Measurements from ENCODE around the gene TRDN. TPM values are rescaled to one million over a fixed set of nuclear protein-coding genes. Genes with fewer than 3 reads are reported as not detected.

The TRDN gene
- total RNA-seq, 1 experiment from 2014 or later, result 10.4 TPM

DNA sequence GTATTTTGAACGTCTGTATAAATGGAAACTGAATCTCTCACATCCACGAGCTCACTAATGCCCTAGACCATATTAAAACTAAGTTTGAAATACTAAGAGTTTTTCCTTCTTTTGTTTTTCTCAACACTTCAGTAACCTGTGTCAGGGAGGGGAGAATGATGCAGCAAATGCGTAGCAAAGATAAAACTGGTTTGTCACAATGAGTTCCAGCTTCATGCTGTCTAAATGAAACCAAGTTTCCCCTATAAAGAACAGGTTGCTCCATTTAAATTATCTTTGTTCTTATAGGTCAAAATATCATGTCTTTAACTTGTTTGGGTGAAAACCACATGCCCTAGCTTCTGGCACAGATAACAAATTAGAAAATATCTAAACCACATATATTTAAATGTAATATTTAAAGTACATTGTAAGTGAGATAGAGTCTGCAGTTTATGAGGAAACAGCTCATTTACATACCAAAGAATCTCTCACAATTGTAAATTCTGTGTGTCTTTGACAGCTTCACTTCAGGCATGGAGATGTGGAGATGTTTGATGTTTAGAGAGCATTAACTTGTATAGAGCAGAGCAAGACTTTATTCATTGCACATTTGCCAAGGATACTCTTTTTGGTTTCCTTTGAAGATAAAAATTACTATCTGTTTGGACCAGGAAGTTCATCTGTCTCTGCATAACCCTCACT is 7.3 kb downstream of the TRDN start:
- no CpG with 5 or more reads among the region's 3 CpGs for WGBS (ENCODE audit: extremely low coverage, insufficient read length, low lambda C conversion rate)
- Mint-ChIP-seq H3K4me3 (no peak overlapping the region), H3K9me3 (no peaks in the 10 kb centered on the region), H3K27me3 (ENCODE audit: low read depth) (no peaks in the 10 kb centered on the region), H3K27ac (peak overlapping the region in 1 of 3 experiments; percentile 21; a peak in 1 of 7 replicates), H3K36me3 (ENCODE audit: insufficient read depth in 1 of 3, low read depth in 3 of 3) (no peaks in the 10 kb centered on the region), H3K4me1 (peaks cover 11% of the 10 kb centered on the region in 2 experiments)
- Histone ChIP-seq H3K9ac (ENCODE audit: extremely low read depth, insufficient read length, low read length) (no peak overlapping the region), H2BK5ac (ENCODE audit: insufficient read length, low read length) (no peak overlapping the region), H2BK20ac (ENCODE audit: low read depth, low read length, poor library complexity, severe bottlenecking) (no peak overlapping the region), H2BK12ac (ENCODE audit: insufficient read length, low read depth, low read length) (no peak overlapping the region), H4K5ac (ENCODE audit: insufficient read length, low read depth, low read length) (no peak overlapping the region), H2AFZ (ENCODE audit: low read length) (no peak overlapping the region), H4K91ac (ENCODE audit: insufficient read length, low read depth, low read length) (no peak overlapping the region), H3K4me2 (ENCODE audit: insufficient read depth, insufficient read length, low read length) (peak overlapping the region; percentile 17), H3K27ac (ENCODE audit: insufficient read length, low read depth, low read length) (no peak overlapping the region), H3K56ac (ENCODE audit: insufficient read length, low read depth, low read length) (no peak overlapping the region), H2AK5ac (ENCODE audit: insufficient read length, low read length) (no peak overlapping the region), H2BK15ac (ENCODE audit: low read depth, low read length) (no peak overlapping the region), H3K23ac (ENCODE audit: insufficient read length, low read depth, low read length) (no peak overlapping the region), H3K79me1 (ENCODE audit: insufficient read depth, low read depth, low read length, poor library complexity, severe bottlenecking) (no peaks in the 10 kb centered on the region), H3K9me3 (ENCODE audit: control insufficient read depth, low read depth, low read length) (no peaks in the 10 kb centered on the region), H3K4ac (ENCODE audit: low read depth, low read length) (no peak overlapping the region), H4K20me1 (ENCODE audit: control insufficient read depth, insufficient read depth, insufficient read length) (no peaks in the 10 kb centered on the region), H3K27me3 (ENCODE audit: insufficient read depth, low read length) (no peaks in the 10 kb centered on the region), H3K23me2 (ENCODE audit: insufficient read length, low read depth, low read length, poor library complexity, severe bottlenecking) (no peaks in the 10 kb centered on the region), H3T11ph (ENCODE audit: low read length) (no peak overlapping the region), H3K4me1 (ENCODE audit: insufficient read depth, low read length) (no peaks in the 10 kb centered on the region), H3K14ac (ENCODE audit: insufficient read depth, low read length) (no peak overlapping the region), H3K18ac (ENCODE audit: insufficient read length, low read depth, low read length) (no peak overlapping the region), H3K79me2 (ENCODE audit: insufficient read depth, low read length) (no peaks in the 10 kb centered on the region), H2BK120ac (ENCODE audit: low read depth, low read length, poor library complexity, severe bottlenecking) (no peak overlapping the region), H4K8ac (replicated peaks; ENCODE audit: insufficient read length, low read depth, low read length) (no peak overlapping the region)
- DNase-seq, result no peak
- TF ChIP-seq, protein P1, sequence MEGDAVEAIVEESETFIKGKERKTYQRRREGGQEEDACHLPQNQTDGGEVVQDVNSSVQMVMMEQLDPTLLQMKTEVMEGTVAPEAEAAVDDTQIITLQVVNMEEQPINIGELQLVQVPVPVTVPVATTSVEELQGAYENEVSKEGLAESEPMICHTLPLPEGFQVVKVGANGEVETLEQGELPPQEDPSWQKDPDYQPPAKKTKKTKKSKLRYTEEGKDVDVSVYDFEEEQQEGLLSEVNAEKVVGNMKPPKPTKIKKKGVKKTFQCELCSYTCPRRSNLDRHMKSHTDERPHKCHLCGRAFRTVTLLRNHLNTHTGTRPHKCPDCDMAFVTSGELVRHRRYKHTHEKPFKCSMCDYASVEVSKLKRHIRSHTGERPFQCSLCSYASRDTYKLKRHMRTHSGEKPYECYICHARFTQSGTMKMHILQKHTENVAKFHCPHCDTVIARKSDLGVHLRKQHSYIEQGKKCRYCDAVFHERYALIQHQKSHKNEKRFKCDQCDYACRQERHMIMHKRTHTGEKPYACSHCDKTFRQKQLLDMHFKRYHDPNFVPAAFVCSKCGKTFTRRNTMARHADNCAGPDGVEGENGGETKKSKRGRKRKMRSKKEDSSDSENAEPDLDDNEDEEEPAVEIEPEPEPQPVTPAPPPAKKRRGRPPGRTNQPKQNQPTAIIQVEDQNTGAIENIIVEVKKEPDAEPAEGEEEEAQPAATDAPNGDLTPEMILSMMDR (conservative IDR thresholded peaks at IDR 0.05), result no peak
